Esophagus squamous epithelium (tissue), 5 donors: ENCODE data around the gene ATP11A. TPM values are rescaled to one million over a fixed set of nuclear protein-coding genes. Genes with fewer than 3 reads are reported as not detected.

Experiments
- DNase-seq: peaks from one replicate; lab custom pipeline; 2025; lab: John Stamatoyannopoulos, UW
- H3K27ac ChIP-seq, 4 donors: fragments of 200-600 bp; sonication (generic); one replicate each; pipeline ENCODE4 v1.5.1; 2016 to 2019; ENCODE audit warnings: mild to moderate bottlenecking in 1 of 4
- H3K27me3 ChIP-seq, 4 donors: fragments of 200-600 bp; sonication (generic); 1 replicate in 3 of 4; 2 replicates in 1 of 4; pipeline versions ENCODE4 v1.5.1 to v1.6.0; 2017 to 2021; ENCODE audit warnings: antibody characterized with exemption in 1 of 4
- H3K36me3 ChIP-seq, 3 donors: fragments of 200-600 bp; sonication (generic); one replicate each; pipeline ENCODE4 v1.5.1; 2016 to 2019
- H3K4me1 ChIP-seq, 3 donors: fragments of 200-600 bp; sonication (generic); one replicate each; pipeline ENCODE4 v1.5.1; 2017 to 2019
- H3K4me3 ChIP-seq, 4 donors: fragments of 200-600 bp; sonication (generic); 1 replicate in 3 of 4; 2 replicates in 1 of 4; pipeline ENCODE4 v1.5.1; 2016 to 2019; ENCODE audit warnings: mild to moderate bottlenecking in 2 of 4, moderate library complexity in 1 of 4
- H3K9me3 ChIP-seq, 3 donors: fragments of 200-600 bp; sonication (generic); one replicate each; pipeline ENCODE4 v1.5.1; 2016 to 2019
- CTCF ChIP-seq, 6 experiments: fragments of 450-650 bp in 4 of 6; fragments of 200-600 bp in 2 of 6; sonication (generic) in 2 of 6; IDR thresholded peaks; one replicate each; pipeline ENCODE4 v1.5.1; 2016 to 2019; ENCODE audit warnings: antibody characterized with exemption in 6 of 6, mild to moderate bottlenecking in 4 of 6, moderate library complexity in 4 of 6
- POLR2A ChIP-seq, 4 donors: fragments of 450-650 bp; IDR thresholded peaks; one replicate each; pipeline ENCODE4 v1.6.1; 2017; ENCODE audit warnings: antibody characterized with exemption in 4 of 4, mild to moderate bottlenecking in 4 of 4, moderate library complexity in 3 of 4
- WGBS, 2 donors: methylation state at CpG; one replicate each; pipeline ENCODE4 v1.1.5; 2018; 5-methylcytosine and 5-hydroxymethylcytosine counted together
- intact Hi-C: fragments of 100-400 bp; cut with DNase I; formaldehyde crosslinking; loops from one replicate; pipeline ENCODE4 v1.15.0; 2022
- total RNA-seq, 4 donors: library from RNA; depleted of rRNA; stranded (reverse); fragments of >200 nt; gene quantifications; one replicate each; pipeline ENCODE4 v1.1.0, GENCODE V29; 2016
- donor health status: DM: yes; HTN: yes; CAD: no.

The ATP11A gene
- total RNA-seq, 4 donors from 2014 or later: 9.6 to 20.0 (median 16.1) TPM

DNA sequence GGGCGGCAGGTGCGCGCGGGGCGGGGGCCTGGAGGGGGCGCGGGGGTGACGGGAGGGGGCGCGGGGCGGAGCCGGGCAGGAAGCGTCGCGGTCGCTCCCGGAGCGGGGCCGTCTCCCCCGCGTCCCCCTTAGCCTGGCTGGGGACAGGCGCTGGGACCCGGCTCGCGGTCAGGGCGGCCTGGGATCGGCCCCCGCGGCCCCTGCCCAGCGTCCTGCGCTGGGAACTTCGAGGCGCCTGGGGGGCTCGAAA, 204.5 kb downstream of the ATP11A start:
- Histone ChIP-seq H3K27ac (no peak overlapping the region), H3K4me1 (peaks cover 9 to 43% (median 17%) of the 10 kb centered on the region in 3 donors), H3K9me3 (no peaks in the 10 kb centered on the region), H3K4me3 (peak overlapping the region; percentile 20 to 66 (median 41)), H3K36me3 (no peaks in the 10 kb centered on the region), H3K27me3 (peaks cover 14 to 97% (median 17%) of the 10 kb centered on the region in 4 donors)
- TF ChIP-seq CTCF (IDR thresholded peaks at IDR 0.05) (no peak), POLR2A (IDR thresholded peaks at IDR 0.05) (no peak)
- no CpG with 5 or more reads among the region's 34 CpGs for WGBS, 2 donors
- DNase-seq: no peak
- intact Hi-C loops: no loop called here

- Histone ChIP-seq H3K27ac (no peak overlapping the region), H3K4me3 (peak overlapping the region; percentile 20 to 66 (median 41)), H3K36me3 (no peaks in the 10 kb centered on the region), H3K27me3 (peaks cover 14 to 97% (median 17%) of the 10 kb centered on the region in 4 donors), H3K4me1 (peaks cover 9 to 43% (median 17%) of the 10 kb centered on the region in 3 donors), H3K9me3 (no peaks in the 10 kb centered on the region)
- no peak for TF ChIP-seq CTCF (IDR thresholded peaks at IDR 0.05)
- TF ChIP-seq POLR2A (IDR thresholded peaks at IDR 0.05): no peak
- WGBS, 2 donors: no CpG with 5 or more reads among the region's 36 CpGs
- DNase-seq: no peak
- intact Hi-C loops: no loop called here
These were observed 205.0 kb downstream of the ATP11A start for GRCh38 chr13:112894673-112895481.

- Histone ChIP-seq H3K4me3 (peak overlapping the region in 1 of 4 donors; percentile 66), H3K4me1 (peaks cover 9 to 43% (median 17%) of the 10 kb centered on the region in 3 donors), H3K36me3 (no peaks in the 10 kb centered on the region), H3K9me3 (no peaks in the 10 kb centered on the region), H3K27me3 (peaks cover 14 to 92% (median 17%) of the 10 kb centered on the region in 4 donors), H3K27ac (no peak overlapping the region)
- intact Hi-C loops: no loop called here
- no peak for DNase-seq
- TF ChIP-seq POLR2A (IDR thresholded peaks at IDR 0.05): no peak
- no peak for TF ChIP-seq CTCF (IDR thresholded peaks at IDR 0.05)
- WGBS, 2 donors: 68 to 77% methylated on average over 5 to 8 of the region's 29 CpGs
These were observed 206.0 kb downstream of the ATP11A start for GRCh38 chr13:112895521-112896465.

DNA sequence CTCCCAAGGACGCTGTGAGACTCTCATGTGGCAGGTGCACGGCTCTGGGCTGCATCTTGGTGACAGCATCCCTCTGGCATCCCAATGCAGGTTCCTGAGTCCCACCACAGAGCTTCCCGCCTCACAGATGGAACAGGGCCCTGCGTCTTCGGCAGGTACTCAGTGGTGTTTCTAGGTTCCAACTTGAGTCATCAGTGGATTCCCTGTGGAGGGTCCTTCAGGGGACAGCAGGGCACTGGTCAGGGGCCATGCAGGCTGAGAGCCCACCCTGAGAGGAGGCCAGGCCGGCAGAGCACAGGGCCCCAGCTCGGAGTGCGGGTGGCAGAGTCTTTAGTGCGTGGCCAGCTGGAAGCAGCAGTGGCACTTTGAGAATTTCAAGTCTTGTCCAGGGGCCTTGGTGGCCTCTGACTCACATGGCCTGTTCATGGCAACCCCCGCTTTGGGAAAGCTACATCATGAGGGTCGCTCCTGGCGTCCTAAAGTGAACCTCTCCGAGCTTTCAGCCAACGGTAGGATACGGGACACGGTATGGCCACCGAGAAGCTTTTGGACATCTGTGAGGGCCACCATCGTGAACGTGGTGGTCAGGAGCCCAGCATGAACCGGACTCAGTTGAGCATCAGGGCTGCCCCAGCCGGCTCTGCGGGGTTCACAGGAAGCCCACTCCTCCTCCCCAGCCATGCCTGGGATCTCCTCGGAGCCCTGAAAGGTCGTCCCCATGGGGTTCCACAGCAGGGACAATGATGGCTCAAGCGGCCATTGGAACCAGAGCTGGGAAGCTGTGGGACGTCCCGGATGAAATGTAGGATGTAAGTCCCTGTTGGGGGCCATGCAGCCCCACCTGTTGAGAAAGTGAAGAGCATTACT, 207.1 kb downstream of the ATP11A start:
- WGBS, 2 donors: 82 to 92% methylated on average over 3 to 5 of the region's 27 CpGs
- no peak overlapping the region for H3K27ac ChIP-seq

More for the DNA sequence above, 207.1 kb downstream of the ATP11A start:
- peaks cover 9 to 35% (median 17%) of the 10 kb centered on the region in 3 donors for H3K4me1 ChIP-seq
- no peaks in the 10 kb centered on the region for H3K36me3 ChIP-seq
- no peak for DNase-seq
- intact Hi-C loops: no loop called here
- no peak overlapping the region for H3K4me3 ChIP-seq
- no peaks in the 10 kb centered on the region for H3K9me3 ChIP-seq
- TF ChIP-seq CTCF (IDR thresholded peaks at IDR 0.05) (no peak), POLR2A (IDR thresholded peaks at IDR 0.05) (no peak)
- H3K27me3 ChIP-seq: peaks cover 14 to 87% (median 17%) of the 10 kb centered on the region in 4 donors
